HG03439 (cell line): ENCODE measurements around the gene AP1M1.
"Not testable (repeated sequence)": the region's sequence is repeated elsewhere in the genome, so short reads cannot be mapped to it uniquely, and the experiment has no call there.

Source experiments
- ATAC-seq: cut with Tn5 transposase; IDR thresholded peaks from one replicate; pipeline ENCODE4 v1.9.1; 2021; ENCODE audit warnings: mild to moderate bottlenecking, moderate library complexity; ENCODE audit not compliant: unreplicated experiment

The AP1M1 gene

DNA sequence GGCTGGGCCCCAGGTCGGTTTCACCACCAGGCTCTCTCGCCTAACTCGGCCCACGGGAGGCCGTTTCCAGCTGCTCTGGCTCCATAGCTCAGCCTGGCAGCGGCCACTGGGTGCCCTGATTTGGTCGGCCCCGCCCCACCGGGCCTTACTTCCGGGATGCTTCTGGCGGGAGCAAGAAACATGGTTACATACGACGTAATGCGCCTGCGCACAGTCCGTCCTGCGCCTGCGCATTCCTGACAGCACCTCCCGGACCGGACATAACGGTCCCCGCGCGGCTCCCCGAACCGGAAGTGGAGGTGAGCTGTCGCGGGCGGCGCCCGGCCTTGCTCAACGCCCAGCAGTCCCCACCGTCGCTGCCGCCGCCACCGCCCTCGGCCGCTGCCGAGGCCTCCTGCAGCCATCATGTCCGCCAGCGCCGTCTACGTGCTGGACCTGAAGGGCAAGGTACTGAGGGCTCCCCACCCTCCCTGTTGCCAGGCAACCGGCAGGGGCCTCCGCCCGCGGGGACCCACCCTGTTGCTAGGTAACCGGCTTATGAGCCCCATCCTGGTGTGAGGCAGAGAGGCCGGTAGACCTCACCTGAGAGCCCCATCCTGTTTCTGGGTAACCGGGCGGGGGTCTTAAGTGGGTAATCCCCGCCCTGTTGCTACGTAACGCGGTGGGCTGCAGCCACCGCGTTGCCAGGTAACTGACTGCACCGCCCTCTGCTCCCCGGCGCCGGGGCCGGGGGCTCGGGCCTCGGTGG, at the start of gene AP1M1:
Gene AP1M1 (plus strand): TSS at position 290 of the 748 bp plus-strand sequence. CDS start 116 bp downstream, at position 406.
- ATAC-seq = peak; percentile 86

DNA sequence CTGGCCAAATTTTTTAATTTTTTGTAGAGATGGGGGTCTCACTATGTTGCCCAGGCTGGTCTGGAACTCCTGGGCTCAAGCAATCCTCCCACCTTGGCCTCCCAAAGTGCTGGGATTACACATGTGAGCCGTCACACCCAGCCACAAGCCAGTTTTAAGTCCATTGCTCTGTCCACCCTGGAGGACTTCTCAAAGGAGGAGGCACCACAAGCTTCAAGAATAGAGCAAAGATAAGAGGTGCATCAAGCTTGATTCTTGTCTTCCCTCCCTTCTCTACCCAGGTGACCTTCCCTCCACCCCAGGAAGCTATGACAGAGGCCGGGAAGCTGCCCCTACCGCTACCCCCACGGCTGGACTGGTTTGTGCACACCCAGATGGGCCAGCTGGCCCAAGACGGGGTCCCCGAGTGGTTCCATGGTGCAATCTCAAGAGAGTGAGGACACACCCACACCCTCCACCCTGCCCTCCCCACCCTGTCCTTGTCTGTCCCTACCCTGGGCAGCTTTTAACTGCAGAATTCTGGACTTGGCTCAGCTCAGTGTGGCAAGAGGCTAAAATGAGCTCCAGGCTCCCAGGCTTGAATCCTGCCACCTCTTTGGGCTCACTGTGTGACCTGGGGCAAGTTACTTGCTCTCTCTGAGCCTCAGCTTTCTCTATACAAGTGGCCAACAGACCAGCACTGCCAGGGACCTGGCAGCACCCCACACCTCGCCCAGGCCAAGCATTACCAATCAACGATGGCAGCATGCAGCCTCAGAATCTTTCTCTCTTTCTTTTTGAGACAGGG, 49.1 kb upstream of the AP1M1 start:
- ATAC-seq = no peak

DNA sequence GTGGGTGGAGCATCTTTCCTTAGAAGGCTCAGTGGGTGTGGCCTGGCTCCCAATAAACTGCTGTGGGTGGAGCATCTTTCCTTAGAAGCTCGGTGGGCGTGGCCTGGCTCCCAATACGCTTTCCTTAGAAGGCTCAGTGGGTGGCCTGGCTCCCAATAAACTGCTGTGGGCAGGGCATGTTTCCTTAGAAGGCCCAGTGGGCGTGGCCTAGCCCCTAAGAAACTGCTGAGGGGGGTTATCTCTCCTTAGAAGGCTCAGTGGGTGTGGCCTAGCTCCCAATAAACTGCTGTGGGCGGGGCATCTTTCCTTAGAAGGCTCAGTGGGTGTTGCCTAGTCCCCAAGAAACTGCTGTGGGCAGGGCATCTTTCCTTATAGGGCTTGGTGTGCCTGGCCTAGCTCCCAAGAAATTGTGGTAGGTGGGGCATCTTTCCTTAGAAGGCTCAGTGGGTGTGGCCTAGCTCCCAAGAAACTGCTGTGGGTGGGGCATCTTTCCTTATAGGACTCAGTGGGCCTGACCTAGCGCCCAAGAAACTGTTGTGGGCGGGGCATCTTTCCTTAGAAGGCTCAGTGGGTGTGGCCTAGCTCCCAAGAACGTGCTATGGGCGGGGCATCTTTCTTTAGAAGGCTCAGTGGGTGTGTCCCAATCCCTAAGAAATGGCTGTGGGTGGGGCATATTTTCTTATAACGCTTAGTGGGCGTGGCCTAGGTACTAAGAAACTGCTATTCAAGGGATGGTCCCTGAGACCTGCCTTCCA, 44.0 kb upstream of the AP1M1 start:
- no peak for ATAC-seq

DNA sequence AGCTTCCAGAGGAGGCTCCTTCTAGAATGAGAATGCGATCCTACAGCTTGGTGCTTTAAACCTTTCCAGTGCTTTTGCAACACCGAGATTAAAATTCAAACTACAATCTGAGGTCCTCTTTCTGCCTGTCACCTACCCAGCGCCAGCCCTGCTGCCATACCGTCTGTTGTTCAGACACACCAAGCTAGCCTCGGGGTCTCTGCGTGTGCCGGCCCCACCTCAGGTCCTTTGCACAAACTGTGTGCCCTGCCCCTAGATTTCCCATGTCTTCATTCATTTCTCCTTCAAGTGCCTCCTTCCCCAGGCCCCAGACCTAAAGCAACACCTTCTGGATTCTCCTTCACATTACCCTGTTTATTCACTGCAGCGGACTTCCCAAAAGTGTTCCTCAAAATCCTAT, 43.2 kb upstream of the AP1M1 start:
- no peak for ATAC-seq

DNA sequence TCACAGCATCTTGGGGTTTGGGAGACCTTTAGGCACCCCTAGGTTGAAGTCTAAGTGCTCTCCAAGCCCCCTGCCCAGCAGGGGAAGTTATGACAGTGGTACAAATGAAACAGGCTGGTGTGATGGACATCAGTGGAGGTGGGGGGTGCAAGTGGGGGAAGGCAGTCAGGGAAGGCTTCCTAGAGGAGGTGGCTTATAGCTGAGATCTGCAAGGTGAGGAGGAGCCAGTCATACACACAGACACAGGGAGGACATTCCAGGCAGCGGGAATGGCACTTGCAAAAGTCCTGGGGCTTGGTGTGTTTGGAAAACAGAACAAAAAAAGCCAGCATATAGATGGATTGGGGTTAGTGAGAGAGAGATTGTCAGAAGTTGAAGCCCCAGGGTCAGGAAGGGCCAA, 42.6 kb upstream of the AP1M1 start:
- ATAC-seq = no peak

DNA sequence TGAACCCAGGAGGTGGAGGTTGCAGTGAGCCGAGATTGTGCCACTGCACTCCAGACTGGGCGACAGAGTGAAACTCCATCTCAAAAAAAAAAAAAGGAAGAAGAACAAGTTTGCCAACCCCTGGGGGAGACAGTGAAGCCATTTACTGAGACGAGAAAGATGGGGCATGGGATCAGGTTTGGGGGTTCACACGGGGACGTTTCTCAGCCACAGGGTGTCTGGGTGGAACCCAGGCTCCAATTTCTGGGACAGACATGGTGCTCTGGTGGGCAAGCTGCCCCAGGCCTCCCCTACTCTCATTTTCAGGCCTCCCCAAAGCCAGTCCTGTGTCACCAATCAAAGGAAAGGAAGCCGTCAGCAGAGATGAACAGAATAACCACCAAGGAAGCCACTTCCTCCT, 40.8 kb upstream of the AP1M1 start:
- ATAC-seq = no peak

DNA sequence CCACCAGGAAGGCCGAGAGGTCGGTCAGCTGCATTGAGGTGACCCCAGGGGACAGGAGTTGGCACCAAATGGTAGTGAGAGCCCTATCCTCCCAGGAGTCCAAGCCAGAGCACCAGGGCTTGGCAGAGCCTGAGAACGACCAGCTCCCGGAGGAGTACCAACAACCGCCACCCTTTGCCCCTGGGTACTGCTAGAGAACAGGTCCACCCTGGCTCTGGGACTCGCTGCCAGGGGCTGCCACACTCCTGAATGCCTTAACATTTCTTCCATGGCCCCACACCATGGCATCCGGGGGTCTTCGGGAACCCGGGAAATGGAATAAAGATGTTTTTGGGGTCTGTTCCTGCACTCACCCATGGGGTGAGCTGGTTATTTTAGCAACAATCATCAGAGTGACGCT, 40.1 kb upstream of the AP1M1 start:
- ATAC-seq = no peak

DNA sequence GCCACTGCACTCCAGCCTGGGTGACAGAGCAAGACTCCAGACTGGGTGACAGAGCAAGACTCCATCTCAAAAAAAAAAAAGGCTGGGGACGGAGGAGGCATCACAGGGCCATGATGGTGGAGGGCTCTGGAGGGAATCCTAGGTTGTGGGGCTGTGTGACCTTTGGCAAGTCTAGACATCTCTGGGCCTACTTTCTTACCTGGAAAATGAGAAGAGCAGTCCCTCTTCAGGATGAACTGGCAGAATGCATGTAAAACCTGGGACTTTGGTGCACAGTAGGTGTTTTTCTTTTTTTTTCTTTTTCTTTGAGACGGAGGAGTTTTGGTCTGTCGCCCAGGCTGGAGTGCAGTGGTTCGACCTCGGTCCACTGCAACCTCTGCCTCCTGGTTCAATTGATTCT, 38.1 kb upstream of the AP1M1 start:
- ATAC-seq = no peak

DNA sequence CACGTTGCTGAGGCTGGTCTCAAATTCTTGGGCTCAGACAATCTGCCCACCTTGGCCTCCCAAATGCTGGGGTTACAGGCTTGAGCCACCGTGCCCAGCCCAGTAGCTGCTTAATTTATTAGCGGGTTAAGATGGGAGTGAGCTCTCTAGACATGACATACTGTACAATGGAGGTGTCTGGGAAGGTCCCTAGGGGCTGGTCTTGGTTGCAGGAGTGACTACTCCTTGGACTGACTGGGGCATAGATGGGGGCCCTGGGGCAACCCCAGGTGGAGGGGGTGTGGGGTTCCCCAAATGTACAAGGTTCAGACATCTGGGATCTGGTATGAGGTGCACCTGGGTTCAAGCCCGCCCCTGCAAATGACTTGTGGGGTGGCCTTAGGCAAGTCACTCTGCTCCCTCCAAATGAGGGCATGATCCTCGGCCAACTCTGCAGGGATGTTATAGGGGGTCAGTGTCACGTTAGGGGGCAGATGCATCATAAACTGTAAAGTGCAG, 37.2 kb upstream of the AP1M1 start:
- ATAC-seq = no peak

DNA sequence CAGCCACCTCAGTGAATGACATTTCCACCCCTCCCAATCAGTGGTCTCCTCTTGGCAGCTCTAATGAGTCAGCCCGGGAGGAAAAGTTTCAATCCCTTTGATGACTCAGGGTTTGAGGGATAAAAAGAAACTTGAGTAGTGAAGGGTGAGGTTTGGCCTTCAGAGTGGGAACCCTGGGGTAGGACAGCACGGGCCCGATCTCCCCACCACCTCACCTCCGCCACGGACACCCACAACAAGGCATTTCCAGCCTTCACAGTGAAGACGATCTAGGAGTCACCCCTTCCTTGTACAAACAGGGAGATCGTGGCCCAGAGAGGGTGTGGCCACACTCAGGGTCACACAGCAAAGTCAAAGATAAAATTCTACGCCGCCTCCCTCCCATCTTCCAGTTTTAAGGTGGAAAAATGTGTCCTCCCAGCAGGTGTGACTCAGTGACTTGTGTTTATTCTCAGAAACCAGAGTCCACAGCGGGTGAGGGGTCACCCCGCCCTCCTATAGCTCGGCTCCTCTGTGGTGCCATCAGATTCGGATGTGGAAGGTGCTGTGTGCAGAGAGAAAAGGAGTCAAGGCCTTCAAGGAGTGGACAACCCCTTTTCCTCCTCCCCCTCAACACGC, 36.7 kb upstream of the AP1M1 start:
- ATAC-seq = no peak

DNA sequence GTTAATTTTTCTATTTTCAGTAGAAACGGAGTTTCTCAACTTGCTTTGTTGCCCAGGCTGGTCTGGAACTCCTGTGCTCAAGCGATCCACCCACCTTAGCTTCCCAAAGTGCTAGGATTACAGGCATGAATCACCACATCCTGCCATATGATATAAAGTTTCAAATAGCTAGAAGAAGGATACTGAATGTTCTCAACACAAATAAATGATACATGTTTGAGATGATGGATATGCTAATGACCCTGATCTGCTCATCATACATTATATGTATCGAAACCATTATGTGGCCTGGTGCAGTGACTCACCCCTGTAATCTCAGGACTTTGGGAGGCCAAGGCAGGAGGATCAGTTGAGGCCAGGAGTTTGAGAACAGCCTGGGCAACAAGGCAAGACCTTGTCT, 35.9 kb upstream of the AP1M1 start:
- ATAC-seq = no peak

DNA sequence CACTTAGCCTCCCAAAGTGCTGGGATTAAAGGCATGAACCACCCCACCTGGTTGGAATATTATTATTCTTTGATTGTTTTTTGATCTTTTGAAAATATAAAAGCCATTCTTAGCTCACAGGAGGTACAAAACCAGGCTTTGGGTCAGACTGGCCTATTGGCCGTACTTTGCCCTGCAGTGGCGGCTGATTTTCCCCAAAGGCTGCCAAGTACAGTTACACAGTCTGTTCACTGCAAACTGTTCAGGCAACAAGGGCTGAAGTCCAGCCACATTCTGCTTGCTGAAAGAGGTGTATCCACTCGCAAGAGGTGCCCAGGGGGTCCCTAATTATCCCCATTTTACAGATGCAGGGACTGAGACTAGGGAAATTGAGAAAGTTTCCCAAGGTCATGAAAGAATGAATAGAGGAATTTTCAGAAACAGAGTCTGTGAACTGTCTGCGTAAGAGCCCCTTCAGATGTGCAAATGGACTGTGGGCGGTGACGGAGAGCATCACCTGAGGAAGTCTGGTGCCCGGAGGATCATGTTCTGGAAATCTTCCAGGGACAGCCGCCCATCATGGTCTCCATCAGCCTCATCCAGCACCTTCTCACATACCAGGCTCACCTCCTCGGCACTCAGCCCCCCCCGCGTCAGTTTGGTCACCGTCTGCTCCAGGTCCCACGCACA, 33.4 kb upstream of the AP1M1 start:
- ATAC-seq = no peak

DNA sequence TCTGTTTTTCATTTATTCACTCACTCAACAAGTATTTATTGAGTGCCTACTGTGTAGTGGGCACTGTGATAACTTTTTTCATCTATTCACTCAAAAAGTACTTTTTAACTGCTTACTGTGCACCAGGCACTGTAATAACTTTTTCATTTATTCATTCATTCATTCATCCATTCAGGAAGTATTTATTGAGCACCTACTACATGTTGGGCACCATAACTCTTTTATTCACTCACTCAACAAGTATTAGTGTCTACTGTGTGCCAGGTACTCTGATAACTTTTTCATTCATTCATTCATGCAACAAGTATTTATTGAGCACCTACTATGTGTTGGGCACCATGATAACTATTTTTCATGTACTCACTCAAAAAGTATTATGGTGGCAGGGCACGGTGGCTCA, 31.3 kb upstream of the AP1M1 start:
- no peak for ATAC-seq

DNA sequence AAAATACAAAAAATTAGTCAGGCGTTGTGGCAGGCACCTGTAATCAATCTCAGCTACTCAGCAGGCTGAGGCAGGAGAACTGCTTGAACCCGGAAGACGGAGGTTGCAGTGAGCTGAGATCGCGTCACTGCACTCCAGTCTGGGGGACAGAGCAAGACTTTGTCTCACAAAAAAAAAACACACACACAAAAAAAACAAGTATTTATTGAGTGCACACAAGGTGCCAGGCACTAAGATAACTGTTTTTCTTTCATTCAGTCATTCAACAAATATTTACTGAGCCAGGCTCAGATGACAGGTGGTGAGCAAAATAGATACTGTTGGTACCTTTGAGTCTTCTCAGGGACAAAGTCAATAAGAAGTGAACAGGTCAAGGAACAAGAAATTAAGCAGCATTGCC, 30.7 kb upstream of the AP1M1 start:
- ATAC-seq = no peak

DNA sequence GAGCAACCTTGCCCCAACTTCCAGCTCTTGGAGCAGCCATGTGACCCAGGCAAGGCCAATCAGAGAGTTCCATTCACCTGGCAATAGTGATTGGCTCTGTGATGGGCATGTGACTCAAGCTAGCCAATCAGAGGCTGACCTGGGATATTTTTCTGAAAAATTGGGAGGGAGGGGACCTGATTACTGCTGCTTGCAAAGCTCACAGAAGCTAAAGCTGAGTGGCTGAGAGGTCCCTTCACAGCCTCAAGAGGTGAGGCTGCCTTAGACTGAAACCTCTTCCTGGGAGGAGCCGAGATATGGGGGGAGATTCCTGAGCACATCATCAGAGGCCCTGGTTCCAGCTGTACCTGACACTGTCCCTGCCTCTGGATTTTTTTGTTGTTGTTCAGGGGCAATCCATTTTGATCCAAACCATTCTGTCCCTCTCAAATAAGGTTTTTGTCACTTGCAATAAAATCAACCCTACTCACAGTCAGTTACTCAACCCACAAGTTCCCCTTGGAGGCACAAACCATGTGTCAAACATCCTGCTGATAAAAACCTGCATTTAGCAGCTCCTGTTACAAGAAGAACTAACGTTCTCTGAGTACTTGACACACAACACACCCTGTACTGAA, 29.1 kb upstream of the AP1M1 start:
- ATAC-seq = no peak

DNA sequence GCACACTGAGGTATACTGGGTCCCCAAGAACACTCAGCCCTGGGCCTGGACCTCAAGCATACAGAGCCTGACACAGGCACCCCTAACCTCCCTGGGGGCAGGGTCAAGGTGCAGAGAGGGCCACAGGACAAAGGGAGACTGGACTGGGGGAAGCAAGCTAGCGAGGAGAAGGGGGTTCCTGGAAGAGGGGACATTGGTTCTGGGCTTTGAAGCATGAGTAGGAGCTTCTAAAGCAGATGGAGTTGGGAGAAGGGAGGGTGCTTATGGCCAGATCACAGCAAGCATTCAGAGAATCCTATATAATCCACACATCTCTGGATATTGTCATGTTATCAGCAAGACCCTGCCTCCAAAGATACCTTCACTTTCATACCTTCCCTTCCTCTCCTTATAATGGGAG, 27.6 kb upstream of the AP1M1 start:
- ATAC-seq = no peak

DNA sequence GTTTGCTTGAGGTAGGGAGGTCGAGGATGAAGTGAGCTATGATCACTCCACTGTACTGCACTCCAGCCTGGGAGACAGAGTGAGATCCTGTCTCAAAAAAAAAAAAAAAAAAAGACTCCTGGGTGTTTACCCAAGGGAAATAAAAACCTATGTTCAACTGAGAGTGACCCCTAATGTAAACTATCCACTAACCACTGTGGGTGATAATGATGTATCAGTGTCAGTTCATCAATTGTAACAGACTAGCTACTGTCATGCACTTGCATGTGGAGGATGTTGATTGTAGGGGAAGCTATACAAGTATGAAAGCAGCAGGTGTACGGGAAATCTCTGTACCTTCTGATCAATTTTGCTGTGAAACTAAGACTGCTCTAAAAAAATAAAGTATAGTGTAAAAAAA, 21.8 kb upstream of the AP1M1 start:
- no peak for ATAC-seq

DNA sequence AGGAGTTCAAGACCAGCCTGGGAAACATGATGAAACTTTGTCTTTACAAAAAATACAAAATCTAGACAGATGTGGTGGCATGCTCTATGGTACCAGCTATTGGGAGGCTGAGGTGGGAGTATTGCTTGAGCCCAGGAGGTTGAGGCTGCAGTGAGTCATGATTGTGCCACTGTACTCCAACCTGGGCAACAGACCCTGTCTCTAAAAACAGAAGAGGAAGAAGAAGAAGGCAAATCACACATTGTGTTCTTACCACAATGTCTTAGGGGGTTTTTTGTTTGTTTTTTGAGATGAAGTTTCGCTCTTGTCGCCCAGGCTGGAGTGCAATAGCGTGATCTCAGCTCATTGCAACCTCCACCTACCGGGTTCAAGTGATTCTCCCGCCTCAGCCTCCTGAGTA, 18.8 kb upstream of the AP1M1 start:
- not testable (repeated sequence) for ATAC-seq

DNA sequence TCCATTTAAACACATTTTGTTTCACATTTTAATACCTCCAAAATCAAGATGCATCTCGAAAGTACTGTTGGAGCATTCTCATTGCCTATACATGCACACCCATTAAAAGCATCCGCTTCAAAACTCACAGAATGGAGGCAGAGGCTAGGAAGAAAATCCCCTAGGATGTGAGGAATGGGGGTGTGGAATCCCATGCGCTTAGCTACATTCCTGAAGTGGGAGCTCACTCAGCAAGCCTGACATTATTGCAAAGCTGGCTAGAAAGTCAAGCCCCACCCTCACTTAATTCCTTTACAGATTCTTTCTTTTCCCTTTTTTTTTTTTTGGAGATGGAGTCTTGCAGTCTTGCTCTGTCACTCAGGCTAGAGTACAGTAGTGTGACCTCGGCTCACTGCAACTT, 17.1 kb upstream of the AP1M1 start:
- ATAC-seq = no peak

DNA sequence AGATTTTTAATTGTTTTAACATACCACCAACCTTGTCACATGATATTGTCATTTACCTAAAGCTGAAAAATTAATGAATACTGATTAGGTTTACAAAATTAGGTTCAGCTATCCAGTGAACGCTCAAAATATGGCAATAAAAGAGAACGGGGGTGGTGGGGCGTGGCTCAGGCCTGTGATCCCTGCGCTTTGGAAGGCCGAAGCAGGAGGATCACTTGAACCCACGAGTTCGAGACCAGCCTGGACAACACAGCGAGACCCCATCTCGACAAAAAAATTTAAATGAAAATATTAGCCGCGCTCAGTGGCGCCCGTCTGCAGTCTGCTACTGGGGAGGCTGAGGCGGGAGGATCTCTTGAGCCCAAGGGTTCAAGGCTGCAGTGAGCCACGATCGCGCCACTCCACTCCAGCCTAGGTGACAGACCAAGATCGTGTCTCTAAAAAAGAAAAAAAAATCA, 13.0 kb upstream of the AP1M1 start:
- no peak for ATAC-seq
